Mammary epithelial cell (primary cell): ENCODE data around the gene TNRC18.

ENCODE experiments used
- CTCF ChIP-seq, 2 donors: IDR thresholded peaks in 1 of 2; conservative IDR thresholded peaks in 1 of 2; 2 replicates each; pipeline ENCODE4 v1.5.1; 2011 to 2012; ENCODE audit warnings: inconsistent platforms in 2 of 2, low read length in 2 of 2, mild to moderate bottlenecking in 2 of 2, control low read depth in 1 of 2, low read depth in 1 of 2; ENCODE audit not compliant: insufficient read depth in 1 of 2; ENCODE audit errors: extremely low read depth in 1 of 2
- EZH2 ChIP-seq: IDR thresholded peaks from 2 replicates; pipeline ENCODE4 v1.6.1; 2012; ENCODE audit warnings: low read length, inconsistent platforms, borderline replicate concordance

- TF ChIP-seq CTCF (conservative IDR thresholded peaks at IDR 0.05 in 1 of 2, IDR thresholded peaks at IDR 0.05 in 1 of 2; ENCODE audit: extremely low read depth in 1 of 2, insufficient read depth in 1 of 2, low read depth in 1 of 2, low read length in 2 of 2) (peak in 1 of 2 donors; percentile 10), EZH2 (no peak)
Observed at GRCh38 chr7:5422396-5423305, 983 bp downstream of the TNRC18 start.
